Measurements from ENCODE around the gene UACA. TPM values are rescaled to one million over a fixed set of nuclear protein-coding genes. Genes with fewer than 3 reads are reported as not detected.

UACA gene
- polyA plus RNA-seq, 4 donors, result 85.9 to 117 (median 101) TPM

- DNase-seq (ENCODE audit: low read depth in 4 of 4, low spot score in 3 of 4), result no peak
Measured at GRCh38 chr15:70604666-70605315, 158.6 kb downstream of the UACA start.

Other genes starting within 250 kb of the UACA start
- 10 to 100 TPM; 14.6 to 24.6 (median 18.6) TPM for gene LARP6, start 90.6 kb upstream of the UACA start, polyA plus RNA-seq (ENCODE audit: insufficient read length in 4 of 4)
- 1 to 10 TPM; 6.5 to 9.4 (median 7.1) TPM for gene THAP10, start 128.9 kb upstream of the UACA start, polyA plus RNA-seq (ENCODE audit: insufficient read length in 4 of 4)
- 10 to 100 TPM; 15.4 to 23.1 (median 16.4) TPM for gene LRRC49, start 129.3 kb upstream of the UACA start, polyA plus RNA-seq (ENCODE audit: insufficient read length in 4 of 4)